ENCODE results near the gene GALNT17. TPM values are rescaled to one million over a fixed set of nuclear protein-coding genes. Genes with fewer than 3 reads are reported as not detected.

Gene GALNT17
- polyA plus RNA-seq, 1 donor (not counting 4 experiments of a cell fraction or from before 2014, with no cell fraction given): not detected

GRCh38 chr7:71243736-71244410 lies 111.9 kb downstream of the GALNT17 start:
- Histone ChIP-seq H3K9me3 (ENCODE audit: control insufficient read depth, low read depth, low read length) (no peaks in the 10 kb centered on the region), H3K36me3 (ENCODE audit: control insufficient read depth in 2 of 2, extremely low read depth in 1 of 2, insufficient read depth in 2 of 2, low read length in 2 of 2) (no peaks in the 10 kb centered on the region), H3K4me1 (ENCODE audit: control insufficient read depth, extremely low read depth, insufficient read depth, low read length) (no peaks in the 10 kb centered on the region), H2AFZ (ENCODE audit: control insufficient read depth, low read length) (no peak overlapping the region), H3K9ac (ENCODE audit: control insufficient read depth, extremely low read depth, insufficient read depth, low read length) (no peak overlapping the region), H3K27ac (ENCODE audit: control insufficient read depth, insufficient read depth, low read length) (no peak overlapping the region), H3K4me2 (ENCODE audit: control insufficient read depth, extremely low read depth, insufficient read depth, low read depth, low read length) (no peak overlapping the region), H4K20me1 (ENCODE audit: control insufficient read depth, extremely low read depth, insufficient read depth, low read length) (no peaks in the 10 kb centered on the region), H3K4me3 (ENCODE audit: control insufficient read depth in 2 of 3, extremely low read depth in 1 of 3, insufficient read depth in 2 of 3, low read depth in 1 of 3, low read length in 3 of 3) (no peak overlapping the region), H3K79me2 (ENCODE audit: control insufficient read depth, insufficient read depth, low read length) (no peaks in the 10 kb centered on the region), H3K9me1 (ENCODE audit: control insufficient read depth, extremely low read depth, insufficient read depth, low read length) (no peaks in the 10 kb centered on the region), H3K27me3 (ENCODE audit: control insufficient read depth, extremely low read depth, insufficient read depth, low read length) (no peaks in the 10 kb centered on the region)
- FAIRE-seq (no peak), DNase-seq (ENCODE audit: low read depth, low spot score) (no peak)
- dilution Hi-C loops (cut with MboI; ENCODE audit: extremely low pct_ligation_motif_present, low sequenced_read_pairs): no loop called here
- TF ChIP-seq CTCF (optimal IDR thresholded peaks at IDR 0.05 in 1 of 3, IDR thresholded peaks at IDR 0.05 in 1 of 3, conservative IDR thresholded peaks at IDR 0.05 in 1 of 3; ENCODE audit: extremely low read depth in 1 of 3, insufficient read depth in 2 of 3, low read length in 3 of 3) (no peak), EZH2 (IDR thresholded peaks at IDR 0.05; ENCODE audit: low read length) (no peak)

- H3K4me2 ChIP-seq (ENCODE audit: control insufficient read depth, extremely low read depth, insufficient read depth, low read depth, low read length): no peak overlapping the region
- dilution Hi-C loops (cut with MboI; ENCODE audit: extremely low pct_ligation_motif_present, low sequenced_read_pairs): no loop called here
These were observed 113.1 kb downstream of the GALNT17 start for GRCh38 chr7:71245038-71245437.

More at GRCh38 chr7:71245038-71245437, 113.1 kb downstream of the GALNT17 start:
- no peaks in the 10 kb centered on the region for H4K20me1 ChIP-seq (ENCODE audit: control insufficient read depth, extremely low read depth, insufficient read depth, low read length)
- H3K9ac ChIP-seq (ENCODE audit: control insufficient read depth, extremely low read depth, insufficient read depth, low read length): no peak overlapping the region
- H3K79me2 ChIP-seq (ENCODE audit: control insufficient read depth, insufficient read depth, low read length): no peaks in the 10 kb centered on the region
- FAIRE-seq (no peak), DNase-seq (ENCODE audit: low read depth, low spot score) (no peak)
- no peak overlapping the region for H2AFZ ChIP-seq (ENCODE audit: control insufficient read depth, low read length)
- H3K27me3 ChIP-seq (ENCODE audit: control insufficient read depth, extremely low read depth, insufficient read depth, low read length): no peaks in the 10 kb centered on the region
- no peak overlapping the region for H3K27ac ChIP-seq (ENCODE audit: control insufficient read depth, insufficient read depth, low read length)
- no peaks in the 10 kb centered on the region for H3K4me1 ChIP-seq (ENCODE audit: control insufficient read depth, extremely low read depth, insufficient read depth, low read length)
- no peaks in the 10 kb centered on the region for H3K36me3 ChIP-seq (ENCODE audit: control insufficient read depth in 2 of 2, extremely low read depth in 1 of 2, insufficient read depth in 2 of 2, low read length in 2 of 2)
- no peak overlapping the region for H3K4me3 ChIP-seq (ENCODE audit: control insufficient read depth in 2 of 3, extremely low read depth in 1 of 3, insufficient read depth in 2 of 3, low read depth in 1 of 3, low read length in 3 of 3)
- H3K9me1 ChIP-seq (ENCODE audit: control insufficient read depth, extremely low read depth, insufficient read depth, low read length): no peaks in the 10 kb centered on the region
- H3K9me3 ChIP-seq (ENCODE audit: control insufficient read depth, low read depth, low read length): no peaks in the 10 kb centered on the region
- no peak for TF ChIP-seq EZH2 (IDR thresholded peaks at IDR 0.05; ENCODE audit: low read length)
- no peak for TF ChIP-seq CTCF (optimal IDR thresholded peaks at IDR 0.05 in 1 of 3, IDR thresholded peaks at IDR 0.05 in 1 of 3, conservative IDR thresholded peaks at IDR 0.05 in 1 of 3; ENCODE audit: extremely low read depth in 1 of 3, insufficient read depth in 2 of 3, low read length in 3 of 3)
